GM21723 (cell line): ENCODE data around the gene ABCC1.
"Not testable (repeated sequence)": the region's sequence is repeated elsewhere in the genome, so short reads cannot be mapped to it uniquely, and the experiment has no call there.

Experiments used
- ATAC-seq: cut with Tn5 transposase; IDR thresholded peaks from one replicate; pipeline ENCODE4 v1.9.1; 2021; ENCODE audit warnings: mild to moderate bottlenecking, moderate library complexity; ENCODE audit not compliant: unreplicated experiment

The ABCC1 gene

DNA sequence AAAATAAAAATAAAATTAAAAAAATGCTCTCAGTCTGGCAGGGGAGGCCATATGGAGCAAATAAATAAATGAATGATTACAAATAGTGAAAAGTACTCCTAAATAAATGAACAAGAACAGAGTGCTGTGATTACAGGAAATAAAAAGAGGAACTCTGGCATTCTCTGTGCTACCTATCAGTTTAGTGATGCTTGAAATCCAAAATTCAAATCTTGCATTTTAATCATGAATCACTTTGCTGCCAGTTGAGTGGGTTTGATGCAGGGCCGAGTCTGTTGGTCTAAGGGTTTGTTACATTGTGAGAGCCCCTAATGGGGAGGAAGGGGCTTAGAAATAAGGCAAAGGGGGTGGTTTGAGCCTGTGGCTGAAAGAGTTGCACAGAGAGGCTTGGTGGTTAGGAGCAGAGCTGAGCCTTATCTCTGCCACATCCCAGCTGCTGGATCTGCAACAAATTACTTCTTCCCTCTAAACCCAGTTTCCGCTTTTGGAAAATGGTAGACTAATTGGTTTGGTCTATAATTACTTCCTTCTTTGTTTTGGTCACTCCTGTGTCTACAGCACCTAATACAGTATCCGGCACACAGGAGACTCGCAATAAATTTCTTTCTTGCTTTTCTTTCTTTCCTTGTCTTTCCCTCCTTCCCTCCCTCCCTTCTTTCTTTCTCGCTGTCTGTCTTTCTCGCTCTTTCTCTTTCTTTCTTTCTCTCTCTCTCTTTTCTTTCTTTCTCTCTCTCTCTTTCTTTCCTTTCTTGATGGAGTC is 6.3 kb upstream of the ABCC1 start:
- ATAC-seq: no peak

DNA sequence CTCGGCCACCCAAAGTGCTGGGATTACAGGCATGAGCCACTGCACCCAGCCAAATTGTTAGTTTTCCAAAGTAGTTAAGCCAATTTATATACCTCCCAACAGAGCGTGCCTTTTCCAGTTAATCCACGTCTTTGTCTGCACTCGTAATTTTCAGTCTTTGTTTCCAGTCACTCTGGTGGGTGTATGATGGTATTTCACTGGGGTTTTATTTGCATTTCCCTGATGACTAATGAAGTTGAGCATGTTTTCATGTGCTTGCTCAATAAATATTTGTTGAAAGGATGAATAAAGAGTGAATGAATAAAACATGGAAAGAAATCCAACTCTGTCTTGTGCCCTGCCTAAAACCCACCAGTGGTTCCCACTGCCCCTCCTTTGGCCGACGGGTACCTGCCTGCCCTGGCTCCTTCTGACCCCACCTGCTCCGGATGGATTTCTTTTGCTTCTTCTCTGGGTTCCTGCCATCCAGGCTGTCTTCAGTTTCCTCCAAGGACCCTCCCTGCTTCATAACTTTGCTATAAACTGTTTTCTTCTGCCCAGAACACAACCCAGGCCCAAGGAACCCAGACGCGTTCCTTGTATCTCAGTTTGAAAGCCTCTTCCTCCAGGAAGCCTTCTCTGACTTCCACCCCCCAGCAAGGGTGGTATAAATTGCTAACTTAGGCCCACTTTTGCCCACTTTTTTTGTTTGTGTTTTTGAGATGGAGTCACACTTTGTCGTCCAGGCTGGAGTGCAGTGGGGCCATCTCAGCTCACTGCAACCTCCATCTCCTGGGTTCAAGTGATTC is 3.0 kb upstream of the ABCC1 start:
- no peak for ATAC-seq

DNA sequence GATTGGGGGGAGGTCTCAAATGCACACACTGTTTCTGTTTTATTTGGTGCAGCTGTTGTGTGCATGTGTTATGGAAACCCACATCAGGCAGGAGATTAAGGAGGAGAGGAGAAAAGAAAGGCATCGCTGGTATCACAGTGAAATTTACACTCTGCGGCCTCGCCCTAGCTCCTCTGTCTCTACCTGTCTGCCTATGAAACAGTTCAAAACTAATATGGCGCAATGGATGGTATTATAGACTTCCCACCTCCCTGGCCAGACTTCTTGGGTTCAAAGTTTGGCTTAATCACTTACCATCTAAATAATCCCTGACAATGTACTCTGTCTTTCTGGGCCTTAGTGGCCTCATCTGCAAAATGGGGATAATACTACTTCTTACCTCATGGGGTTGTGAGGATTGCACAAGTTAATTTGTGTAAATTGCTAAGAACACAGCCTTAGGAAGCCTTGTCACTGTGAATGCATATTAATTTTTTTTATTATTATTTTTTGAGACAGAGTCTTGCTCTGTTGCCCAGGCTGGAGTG is 1.4 kb upstream of the ABCC1 start:
- ATAC-seq: no peak

DNA sequence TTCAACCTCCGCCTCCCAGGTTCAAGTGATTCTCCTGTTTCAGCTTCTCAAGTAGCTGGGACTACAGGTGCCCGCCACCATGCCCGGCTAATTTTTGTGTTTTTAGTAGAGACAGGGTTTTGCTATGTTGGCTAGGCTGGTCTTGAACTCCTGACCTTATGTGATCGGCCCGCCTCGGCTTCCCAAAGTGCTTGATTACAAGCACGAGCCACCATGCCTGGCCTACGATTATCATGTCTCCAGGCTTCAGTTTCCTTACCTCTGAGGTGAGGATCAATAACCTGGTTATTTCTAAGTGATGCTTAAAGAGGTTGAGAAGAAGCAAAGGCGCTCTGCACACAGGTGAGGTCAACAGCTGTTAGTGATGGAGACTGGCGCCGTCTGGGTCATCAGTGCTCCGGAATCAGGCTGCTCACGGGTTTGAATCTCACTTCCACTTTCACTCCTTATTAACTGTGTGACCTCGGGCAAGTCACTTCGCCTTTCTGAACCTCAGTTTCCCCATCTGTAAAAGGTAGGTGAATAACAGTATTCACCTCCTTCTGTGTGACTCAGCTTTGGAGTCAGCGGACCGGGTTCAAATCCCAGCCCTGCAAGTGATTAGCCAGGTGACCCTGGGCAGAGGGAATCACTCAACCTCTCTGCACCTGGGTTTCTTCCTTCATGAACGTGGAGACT is 745 bp upstream of the ABCC1 start:
- ATAC-seq: peak; percentile 40

DNA sequence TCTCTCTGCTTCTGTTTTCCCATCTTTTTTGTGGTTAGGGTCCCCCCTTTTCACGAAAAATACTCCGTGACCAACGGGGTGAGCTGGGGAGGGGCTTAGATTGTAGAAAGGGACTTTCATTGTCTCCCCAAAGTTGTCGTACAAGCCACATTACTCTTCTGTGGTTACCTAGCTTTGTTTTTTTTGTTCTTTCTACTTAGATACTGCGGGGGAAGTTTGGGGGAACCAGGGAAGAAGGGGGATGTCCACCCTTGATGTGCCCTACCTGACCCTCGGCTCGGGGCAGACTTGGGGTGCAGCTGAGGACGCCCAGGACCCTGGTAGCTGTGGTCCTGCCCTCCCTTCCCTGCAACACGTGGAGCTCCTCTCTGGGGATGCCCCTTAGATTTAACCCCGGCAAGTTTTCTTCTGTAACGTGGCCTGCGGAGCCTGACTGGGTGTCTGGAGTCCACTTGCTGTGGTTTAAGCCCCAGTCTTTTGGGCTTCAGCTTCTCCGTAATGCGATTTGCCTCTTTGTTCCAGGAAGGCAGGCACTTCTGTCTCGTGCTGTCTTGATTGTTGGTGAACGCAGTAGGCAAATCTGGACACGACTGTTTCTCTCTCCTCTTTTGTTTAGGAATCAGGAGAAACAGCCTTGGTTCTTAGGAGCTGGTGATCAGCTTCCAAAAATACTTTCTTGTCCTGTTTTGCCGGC is 892 bp downstream of the ABCC1 start:
- ATAC-seq: no peak

DNA sequence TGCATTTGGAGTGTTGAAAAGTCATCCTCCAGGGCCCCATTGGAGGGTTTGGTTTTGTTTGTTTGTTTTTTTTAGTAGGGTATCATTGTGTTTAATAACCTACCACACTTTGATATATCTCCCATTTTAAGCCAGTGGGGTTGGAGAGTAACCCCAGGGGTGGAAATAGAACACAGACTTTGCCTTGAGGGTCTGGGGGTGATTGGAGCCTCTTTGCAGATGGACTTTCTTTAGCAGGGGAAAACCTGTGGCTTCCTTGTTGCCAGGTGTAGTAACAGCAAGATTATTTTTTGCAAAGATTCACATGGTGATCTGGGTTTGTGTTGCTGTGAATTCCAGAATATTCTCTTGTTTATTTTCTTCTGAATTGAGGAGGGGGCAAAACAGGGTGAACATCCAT is 1.5 kb downstream of the ABCC1 start:
- no peak for ATAC-seq

DNA sequence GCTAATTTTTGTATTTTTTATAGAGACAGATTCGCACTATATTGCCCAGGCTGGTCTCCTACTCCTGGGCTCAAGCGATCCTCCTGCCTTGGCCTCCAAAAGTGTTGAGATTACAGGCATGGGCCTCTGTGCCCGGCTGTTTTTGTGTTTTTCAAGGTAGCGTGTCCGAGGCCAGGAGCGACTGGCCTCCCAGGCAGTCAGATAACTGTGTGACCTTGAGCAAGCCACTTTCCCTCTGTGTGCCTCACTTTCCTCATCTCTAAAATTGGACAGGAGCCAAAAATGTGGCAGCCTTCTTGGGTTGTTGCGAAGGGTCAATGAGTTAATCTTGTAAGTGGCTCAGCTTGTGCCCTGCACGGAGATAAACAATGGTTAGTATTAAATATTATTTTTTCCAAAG is 2.4 kb downstream of the ABCC1 start:
- no peak for ATAC-seq

DNA sequence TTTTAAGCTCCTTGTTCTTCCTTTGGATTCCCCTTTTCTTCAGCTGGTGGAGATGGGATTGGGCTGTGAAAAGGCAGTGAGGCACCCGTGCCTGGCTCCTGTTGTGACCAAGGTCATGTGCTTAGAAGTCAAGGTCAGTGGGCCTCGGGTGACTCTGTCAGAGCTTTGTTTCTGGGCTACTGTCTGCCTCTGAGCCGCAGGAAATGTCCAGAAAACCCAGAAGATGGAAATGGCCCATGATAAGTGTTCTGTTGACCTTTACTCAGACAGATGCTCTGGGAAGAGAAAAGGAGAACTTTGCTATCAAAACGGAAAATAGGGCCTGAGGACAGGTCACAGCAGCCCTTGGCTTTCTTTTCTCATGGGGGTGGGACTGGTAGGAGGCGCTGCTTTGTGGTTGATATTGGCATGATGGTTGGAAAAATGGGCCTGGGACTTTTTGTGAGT is 2.9 kb downstream of the ABCC1 start:
- no peak for ATAC-seq

DNA sequence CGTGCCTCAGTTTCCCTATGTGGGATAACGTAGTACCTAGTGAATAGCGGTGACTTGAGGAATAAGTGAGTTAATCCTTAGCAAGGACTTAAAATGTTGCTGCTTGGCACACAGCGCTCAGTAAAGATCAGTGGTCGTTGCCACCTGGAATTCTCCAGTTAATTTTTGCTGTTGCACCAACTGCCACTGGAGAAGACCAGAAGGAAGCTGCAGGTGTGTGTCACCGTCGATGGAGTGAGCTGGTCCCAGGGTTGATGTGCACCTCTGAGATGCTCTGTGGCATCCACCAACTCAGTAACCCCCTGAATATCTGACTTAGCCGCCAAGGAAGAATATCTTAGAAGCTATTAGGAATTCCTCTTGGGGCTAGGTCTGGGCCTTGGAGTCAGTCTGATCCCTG is 4.1 kb downstream of the ABCC1 start:
- no peak for ATAC-seq

DNA sequence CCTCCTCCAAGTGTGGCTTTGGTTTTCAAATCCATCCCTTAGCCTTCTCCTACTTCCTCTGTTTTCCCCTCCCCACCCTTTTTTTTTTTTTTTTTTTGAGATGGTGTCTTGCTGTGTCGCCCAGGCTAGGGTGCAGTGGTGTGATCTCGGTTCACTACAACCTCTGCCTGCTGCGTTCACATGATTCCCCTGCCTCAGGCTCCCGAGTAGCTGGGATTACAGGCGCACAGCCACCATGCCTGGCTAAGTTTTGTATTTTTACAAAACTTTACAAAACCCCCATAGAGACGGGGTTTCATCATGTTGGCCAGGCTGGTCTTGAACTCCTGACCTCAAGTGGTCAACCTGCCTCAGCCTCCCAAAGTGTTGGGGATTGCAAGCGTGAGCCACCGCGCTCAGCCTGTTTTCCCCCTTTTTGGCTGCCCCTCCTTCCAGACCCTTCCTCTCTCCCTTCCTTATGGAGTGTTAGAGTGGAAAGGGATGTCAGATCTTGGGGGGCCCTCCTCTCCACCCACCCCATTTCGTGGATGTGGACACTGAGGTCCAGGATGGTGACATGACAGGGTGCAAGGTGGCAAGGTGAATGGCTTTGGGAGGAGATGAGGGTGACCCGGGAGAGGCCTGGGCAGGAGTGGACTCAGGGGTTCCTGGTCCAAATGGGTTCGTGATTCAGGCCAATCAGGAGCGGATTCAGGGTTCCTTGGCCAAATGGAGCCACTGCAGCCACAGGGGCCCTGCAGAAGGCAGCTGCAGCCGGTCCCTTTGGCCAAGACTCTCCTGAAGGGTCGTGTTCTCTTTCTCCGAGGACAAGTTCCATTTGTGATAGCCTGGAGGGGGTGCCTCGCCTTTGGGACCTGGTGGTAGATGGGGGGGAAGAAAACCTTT is 4.8 kb downstream of the ABCC1 start:
- ATAC-seq: no peak

DNA sequence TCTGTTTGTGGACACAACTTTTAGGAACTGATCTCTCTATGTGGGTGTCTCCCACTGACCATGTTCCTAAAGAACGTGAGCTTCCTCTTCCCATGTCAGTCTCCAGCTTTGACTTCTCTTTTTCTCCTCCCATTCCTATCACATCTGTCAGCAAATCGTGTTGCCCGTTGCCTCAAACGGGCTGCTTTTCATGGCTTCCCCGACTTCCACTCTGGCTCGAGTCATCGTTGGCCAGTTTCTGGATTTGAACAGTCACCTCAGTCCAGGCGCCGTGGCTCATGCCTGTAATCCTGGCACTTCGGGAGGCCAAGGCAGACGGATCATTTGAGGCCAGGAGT is 5.4 kb downstream of the ABCC1 start:
- no peak for ATAC-seq

DNA sequence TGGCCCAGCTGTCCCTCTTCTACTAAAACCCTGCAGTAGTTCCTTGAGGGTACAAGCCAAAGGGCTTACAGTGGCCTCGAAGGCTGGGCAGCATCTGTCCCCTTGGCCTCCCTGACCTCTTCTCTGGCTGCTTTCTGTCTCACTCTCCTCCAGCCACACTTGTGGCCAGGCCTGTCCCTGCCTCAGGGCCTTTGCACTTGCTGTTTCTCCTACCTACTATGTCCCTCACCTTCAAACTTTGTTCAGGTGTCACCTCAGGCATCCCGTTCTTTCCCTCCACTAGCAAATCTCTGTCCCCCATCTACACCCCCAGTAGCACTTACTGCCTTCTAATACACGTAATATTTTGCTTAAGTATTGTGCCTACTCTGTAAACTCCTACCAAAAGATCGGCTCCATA is 6.0 kb downstream of the ABCC1 start:
- no peak for ATAC-seq

DNA sequence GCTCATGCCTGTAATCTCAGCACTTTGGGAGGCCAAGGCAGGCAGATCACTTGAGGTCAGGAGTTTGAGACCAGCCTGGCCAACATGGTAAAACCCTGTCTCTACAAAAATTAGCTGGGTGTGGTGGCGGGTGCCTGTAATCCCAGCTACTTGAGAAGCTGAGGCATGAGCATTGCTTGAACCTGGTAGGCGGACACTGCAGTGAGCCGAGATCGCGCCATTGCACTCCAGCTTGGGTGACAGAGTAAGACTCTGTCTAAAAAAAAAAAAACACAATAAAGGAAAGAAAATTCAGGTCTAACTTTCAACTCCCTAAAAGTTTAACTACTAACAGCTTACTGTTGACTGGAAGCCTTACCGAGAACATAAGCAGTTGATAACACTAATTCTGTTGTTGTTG is 6.7 kb downstream of the ABCC1 start:
- not testable (repeated sequence) for ATAC-seq

DNA sequence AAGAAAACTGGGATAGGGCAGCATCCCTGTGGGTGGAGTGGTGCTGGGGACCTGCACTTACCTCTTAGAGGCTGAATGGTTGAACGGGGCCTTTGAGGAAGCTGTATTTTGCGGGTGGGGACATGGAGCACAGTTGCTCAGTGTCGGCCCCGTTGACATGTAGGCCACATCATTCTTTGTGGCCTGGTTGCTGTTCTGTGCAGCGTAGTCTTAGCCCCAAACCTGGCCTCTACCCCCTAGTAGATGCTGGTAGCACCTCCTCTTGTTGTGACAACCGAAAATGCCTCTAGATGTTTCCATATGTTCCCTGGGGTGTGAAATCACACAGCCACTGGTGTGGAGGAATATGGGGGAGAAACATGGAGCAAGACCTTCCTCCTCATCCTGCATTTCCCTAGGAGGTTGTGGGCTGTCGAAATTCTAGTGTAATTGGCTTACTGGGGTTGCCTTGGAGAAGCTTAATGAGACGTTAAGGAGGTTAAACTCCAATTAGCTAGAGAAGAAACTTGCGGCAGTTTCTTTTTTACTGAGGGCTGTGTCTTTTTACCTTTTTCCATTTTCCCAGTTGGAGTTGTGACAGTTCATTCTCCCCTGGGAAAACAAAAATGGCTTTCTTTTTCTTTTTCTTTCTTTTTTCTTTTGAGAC is 9.4 kb downstream of the ABCC1 start:
- ATAC-seq: no peak

DNA sequence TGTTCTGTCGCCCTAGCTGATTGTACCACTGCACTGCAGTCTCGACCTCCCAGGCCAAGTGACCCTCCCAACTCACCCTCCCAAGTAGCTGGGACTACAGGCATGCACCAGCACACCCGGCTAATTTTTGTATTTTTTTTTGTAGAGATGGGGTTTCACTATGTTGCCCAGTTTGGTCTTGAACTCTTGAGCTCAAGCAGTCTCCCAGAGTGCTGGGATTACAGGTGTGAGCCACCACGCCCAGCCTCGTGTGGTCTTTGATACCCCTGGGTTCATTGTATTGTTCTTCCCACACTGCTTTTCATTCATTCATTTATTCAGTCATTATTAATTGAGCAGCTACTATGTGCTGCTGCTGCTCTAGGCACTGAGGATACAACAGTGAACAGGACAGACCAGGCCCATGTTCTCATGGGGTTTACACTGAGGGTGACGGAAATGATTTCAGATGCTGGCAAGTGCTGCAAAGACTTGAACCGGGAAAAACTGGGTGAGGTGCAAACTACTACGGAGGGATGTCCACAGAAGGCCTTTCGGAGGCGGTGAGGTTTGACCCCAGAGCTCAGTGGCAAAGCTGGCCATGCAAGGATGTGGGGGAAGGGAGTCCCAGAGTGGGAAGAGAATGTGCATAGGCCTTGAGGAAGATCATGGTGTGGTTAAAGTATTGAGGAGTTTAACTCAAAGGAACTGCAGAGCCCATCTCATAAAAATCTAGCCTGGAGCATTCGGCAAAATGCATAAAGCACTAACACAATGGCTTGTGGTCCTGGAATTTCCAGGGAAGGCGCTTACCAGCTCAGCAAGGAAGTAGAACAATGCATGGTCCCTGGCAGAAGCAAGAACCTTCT is 10.9 kb downstream of the ABCC1 start:
- ATAC-seq: no peak

DNA sequence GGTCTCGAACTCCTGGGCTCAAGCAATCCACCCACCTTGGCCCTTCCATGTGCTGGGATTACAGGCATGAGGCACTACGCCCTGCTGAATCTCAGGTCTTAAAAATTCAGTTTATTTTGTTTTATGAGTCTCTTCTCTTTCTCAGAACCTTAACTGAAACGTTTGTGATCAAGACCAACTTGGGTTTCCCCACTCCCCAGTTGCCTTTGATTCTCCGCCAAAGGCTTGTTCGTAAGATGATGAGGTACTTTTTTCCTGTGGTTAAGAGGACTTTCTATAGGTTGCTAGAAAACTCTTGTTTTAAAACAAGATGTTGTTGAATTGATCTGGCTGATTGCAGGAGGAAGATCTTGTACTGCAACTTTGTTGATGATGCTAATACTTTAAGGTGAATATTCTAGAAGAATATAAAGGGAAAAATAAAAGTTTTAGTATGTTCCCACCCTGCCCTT is 11.7 kb downstream of the ABCC1 start:
- ATAC-seq: peak; percentile 80

DNA sequence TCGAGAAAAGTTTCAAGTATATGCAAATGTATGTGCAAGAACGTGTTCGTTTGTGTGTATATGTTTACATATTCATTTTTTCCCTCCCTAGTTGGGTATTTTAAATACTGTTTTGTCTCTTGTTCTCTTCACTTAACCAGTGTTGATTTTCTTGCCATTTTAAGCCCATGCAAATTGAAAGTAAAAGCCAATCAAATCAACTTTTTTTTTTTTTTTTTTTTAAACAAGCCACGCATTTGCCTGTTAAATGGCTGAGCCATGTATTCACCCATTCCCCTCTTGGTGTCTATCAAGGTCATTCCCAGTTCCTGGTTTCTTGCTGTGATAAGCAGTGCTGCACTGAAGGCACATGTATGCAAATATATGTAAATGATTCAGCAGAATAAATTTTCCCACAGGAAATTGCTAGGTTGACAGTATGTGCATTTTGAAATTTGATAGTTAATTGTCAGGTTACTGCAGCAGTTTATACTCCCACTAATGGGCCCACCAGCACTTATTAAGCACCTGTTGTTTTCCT is 12.2 kb downstream of the ABCC1 start:
- ATAC-seq: peak; percentile 22

DNA sequence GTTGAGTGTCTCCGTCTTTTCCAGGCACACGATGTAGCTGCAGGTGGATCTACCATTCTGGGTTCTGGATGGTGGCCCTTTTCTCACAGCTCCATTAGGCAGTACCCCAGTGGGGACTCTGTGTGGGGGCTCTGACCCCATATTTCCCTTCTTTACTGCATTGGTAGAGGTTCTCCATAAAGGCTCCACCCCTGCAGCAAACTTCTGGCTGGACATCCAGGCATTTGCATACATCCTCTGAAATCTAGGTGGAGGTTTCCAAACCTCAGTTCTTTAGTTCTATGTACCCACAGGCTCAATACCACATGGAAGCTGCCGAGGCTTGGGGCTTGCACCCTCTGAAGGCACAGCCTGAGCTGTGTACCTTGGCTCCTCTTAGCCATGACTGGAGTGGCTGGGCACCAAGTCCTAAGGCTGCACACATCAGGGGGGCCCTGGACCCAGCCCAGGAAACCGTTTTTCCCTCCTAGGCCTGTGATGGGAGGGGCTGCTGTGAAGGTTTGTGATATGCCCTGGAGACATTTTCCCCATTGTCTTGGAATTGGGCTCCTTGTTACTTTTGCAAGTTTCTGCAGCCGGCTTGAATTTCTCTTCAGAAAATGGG is 14.0 kb downstream of the ABCC1 start:
- ATAC-seq: no peak
